ENCODE data around the gene FKBP1B. TPM values are rescaled to one million over a fixed set of nuclear protein-coding genes. Genes with fewer than 3 reads are reported as not detected.
"Not testable (repeated sequence)": the region's sequence is repeated elsewhere in the genome, so short reads cannot be mapped to it uniquely, and the experiment has no call there.

The FKBP1B gene
- polyA plus RNA-seq (2013, experiment 1 of 2), result 44.8 TPM
- polyA plus RNA-seq (2013, experiment 2 of 2), result 51.1 TPM

DNA sequence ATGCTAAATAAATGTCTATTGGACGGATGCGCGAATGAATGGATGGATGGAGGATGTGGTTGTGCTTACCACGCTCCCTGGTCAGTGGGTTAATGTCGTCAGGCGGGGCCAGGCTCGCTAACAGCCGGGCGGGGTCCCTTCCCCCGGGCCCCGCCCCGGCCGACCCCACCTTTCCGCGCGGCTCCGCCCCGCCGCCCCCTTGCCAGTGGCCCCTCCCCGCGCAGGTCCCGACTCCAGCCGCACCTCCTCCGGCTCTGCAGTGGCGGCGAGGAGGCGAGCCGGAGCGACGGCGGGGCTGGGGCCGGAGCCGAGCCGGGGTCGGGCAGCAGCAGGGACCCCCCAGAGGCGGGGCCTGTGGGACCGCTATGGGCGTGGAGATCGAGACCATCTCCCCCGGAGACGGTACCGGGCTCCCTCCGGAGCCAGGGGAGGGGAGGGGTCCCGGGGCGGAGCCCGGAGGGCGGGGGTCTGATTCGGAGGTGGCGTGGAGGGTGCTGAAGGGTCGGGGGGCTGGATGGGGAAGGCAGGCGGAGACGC lies at the start of gene FKBP1B:
TSS of gene FKBP1B (plus strand) at position 257 of the 537 bp plus-strand sequence. CDS start at position 366, 109 bp downstream.
- Histone ChIP-seq H3K4me3 (ENCODE audit: low read length) (peak within 1 kb of the TSS; percentile 91), H3K36me3 (ENCODE audit: insufficient read depth, low read length) (peaks cover 6% of the 10 kb centered on the region; the same call in 1 of the 2 replicates), H3K9me3 (ENCODE audit: insufficient read depth, low read depth, low read length) (no peaks in the 10 kb centered on the region), H3K9ac (ENCODE audit: low read depth, low read length) (peak within 1 kb of the TSS; percentile 71), H3K4me1 (ENCODE audit: insufficient read depth, low read length) (peaks cover 10% of the 10 kb centered on the region), H3K27ac (ENCODE audit: low read depth, low read length) (peak within 1 kb of the TSS; percentile 18; the same call in 1 of the 2 replicates), H3K27me3 (ENCODE audit: insufficient read depth, low read length) (no peaks in the 10 kb centered on the region)
- WGBS, result under 1% methylated on average over 52 of the region's 52 CpGs

GRCh38 chr2:24007693-24008092 lies 41.8 kb upstream of the FKBP1B start:
- Histone ChIP-seq H3K4me3 (ENCODE audit: low read length) (no peak overlapping the region), H3K4me1 (ENCODE audit: insufficient read depth, low read length) (peaks cover 9% of the 10 kb centered on the region), H3K27ac (ENCODE audit: low read depth, low read length) (no peak overlapping the region), H3K9me3 (ENCODE audit: insufficient read depth, low read depth, low read length) (no peaks in the 10 kb centered on the region), H3K27me3 (ENCODE audit: insufficient read depth, low read length) (peaks cover 21% of the 10 kb centered on the region), H3K9ac (ENCODE audit: low read depth, low read length) (no peak overlapping the region), H3K36me3 (ENCODE audit: insufficient read depth, low read length) (no peaks in the 10 kb centered on the region)

DNA sequence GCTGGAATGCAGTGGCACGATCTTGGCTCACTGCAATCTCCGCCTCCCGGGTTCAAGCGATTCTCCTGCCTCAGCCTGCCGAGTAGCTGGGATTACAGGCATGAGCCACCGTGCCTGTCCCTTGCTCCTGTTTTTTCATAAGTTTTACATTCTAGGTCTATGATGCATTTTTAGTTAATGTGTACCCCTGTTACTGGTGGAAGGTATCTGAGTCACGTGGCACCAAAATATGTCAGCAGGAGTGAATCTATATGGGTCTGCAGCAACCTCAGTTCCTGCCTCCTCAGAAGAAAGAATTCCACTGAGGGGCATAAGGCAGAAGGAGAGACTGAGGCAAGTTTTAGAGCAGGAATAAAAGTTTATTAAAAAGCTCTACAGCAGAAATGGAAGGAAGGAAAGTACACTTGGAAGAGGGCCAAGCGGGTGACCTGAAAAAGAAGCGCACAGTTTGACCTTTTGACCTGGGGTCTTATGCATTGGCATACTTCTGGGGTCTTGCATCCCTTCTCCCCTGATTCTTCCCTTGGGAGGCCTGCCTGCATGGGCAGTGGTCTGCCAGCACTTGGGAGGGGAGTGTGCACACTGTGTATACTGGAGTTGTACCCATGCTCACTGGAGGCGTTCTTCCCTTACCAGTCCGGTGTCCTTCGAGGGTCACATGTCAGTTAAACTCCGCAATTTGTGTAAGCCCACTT lies 40.7 kb upstream of the FKBP1B start:
- Histone ChIP-seq H3K27ac (ENCODE audit: low read depth, low read length) (no peak overlapping the region), H3K36me3 (ENCODE audit: insufficient read depth, low read length) (no peaks in the 10 kb centered on the region), H3K9me3 (ENCODE audit: insufficient read depth, low read depth, low read length) (no peaks in the 10 kb centered on the region), H3K4me1 (ENCODE audit: insufficient read depth, low read length) (peaks cover 9% of the 10 kb centered on the region), H3K9ac (ENCODE audit: low read depth, low read length) (no peak overlapping the region), H3K27me3 (ENCODE audit: insufficient read depth, low read length) (peaks cover 21% of the 10 kb centered on the region), H3K4me3 (ENCODE audit: low read length) (no peak overlapping the region)
- WGBS, result 74% methylated on average over 13 of the region's 13 CpGs

DNA sequence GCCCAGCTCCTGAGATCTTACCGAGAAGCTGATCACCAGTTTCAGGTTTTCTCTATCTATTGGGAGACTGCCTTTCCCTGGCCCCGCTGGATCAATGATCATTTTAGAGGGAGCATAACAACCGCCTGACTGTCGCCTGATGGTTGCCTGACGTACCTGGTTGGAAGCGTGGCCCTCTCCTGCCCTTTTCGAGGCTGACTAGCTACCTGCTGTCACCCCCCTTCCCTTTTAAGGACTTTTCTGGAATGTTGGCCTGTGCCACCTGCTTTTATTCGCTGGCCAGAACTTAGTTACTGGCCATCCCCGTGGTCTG lies 40.2 kb upstream of the FKBP1B start:
- Histone ChIP-seq H3K4me3 (ENCODE audit: low read length) (peak overlapping the region; percentile 60), H3K27me3 (ENCODE audit: insufficient read depth, low read length) (peaks cover 21% of the 10 kb centered on the region), H3K36me3 (ENCODE audit: insufficient read depth, low read length) (no peaks in the 10 kb centered on the region), H3K4me1 (ENCODE audit: insufficient read depth, low read length) (peaks cover 9% of the 10 kb centered on the region), H3K9me3 (ENCODE audit: insufficient read depth, low read depth, low read length) (no peaks in the 10 kb centered on the region), H3K9ac (ENCODE audit: low read depth, low read length) (peak overlapping the region; percentile 77; the same call in 1 of the 2 replicates), H3K27ac (ENCODE audit: low read depth, low read length) (no peak overlapping the region)
- 72% methylated on average over 9 of the region's 9 CpGs for WGBS

GRCh38 chr2:24009680-24010476 lies 39.7 kb upstream of the FKBP1B start, which contains the start of gene MFSD2B:
MFSD2B (plus strand) TSS chr2:24010085; CDS start chr2:24010097, 12 bp downstream.
- WGBS, result 8% methylated on average over 75 of the region's 75 CpGs
- H3K4me3 ChIP-seq (ENCODE audit: low read length), result peak within 1 kb of the TSS; percentile 60

DNA sequence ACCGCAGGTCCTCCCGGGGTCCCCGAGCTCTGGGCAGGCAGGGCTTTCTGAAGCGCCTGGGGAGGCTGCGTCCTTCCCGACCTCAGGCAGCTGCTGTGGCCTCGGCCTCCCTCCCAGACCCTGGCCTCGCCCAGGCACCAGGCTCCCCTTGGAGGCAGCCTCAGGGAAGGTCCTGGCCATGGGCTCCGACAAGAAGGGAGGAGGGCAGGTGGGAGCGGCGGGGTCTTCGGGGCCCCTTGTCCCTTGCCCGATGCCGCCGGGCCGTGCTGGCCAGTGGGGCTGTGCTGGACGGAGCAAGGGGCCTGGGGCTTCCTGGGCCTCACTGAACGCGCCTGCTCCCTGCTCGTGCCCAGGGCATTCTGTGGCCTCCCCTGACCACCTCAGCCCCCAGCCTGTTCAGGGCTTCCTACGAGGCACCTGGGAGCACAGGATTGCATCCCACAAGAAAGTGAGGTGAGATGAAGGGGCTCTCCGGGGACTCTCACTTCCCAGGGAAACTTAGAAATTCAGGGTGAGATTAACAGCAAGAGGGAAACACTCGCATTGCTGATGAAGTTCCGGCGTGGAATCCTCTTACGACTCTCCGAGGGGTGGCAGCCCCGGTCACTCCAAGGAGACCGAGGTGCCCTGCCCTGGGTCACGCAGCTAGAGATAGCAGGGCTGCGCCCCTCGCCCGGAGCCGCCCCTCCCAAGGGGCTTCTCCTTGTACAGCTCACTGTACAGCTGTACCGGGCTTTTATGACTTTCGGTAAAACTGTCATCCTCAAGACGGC lies 38.9 kb upstream of the FKBP1B start:
- Histone ChIP-seq H3K9ac (ENCODE audit: low read depth, low read length) (peak overlapping the region; percentile 77), H3K4me3 (ENCODE audit: low read length) (peak overlapping the region; percentile 60), H3K36me3 (ENCODE audit: insufficient read depth, low read length) (no peaks in the 10 kb centered on the region), H3K27ac (ENCODE audit: low read depth, low read length) (no peak overlapping the region), H3K4me1 (ENCODE audit: insufficient read depth, low read length) (peaks cover 12% of the 10 kb centered on the region), H3K9me3 (ENCODE audit: insufficient read depth, low read depth, low read length) (no peaks in the 10 kb centered on the region), H3K27me3 (ENCODE audit: insufficient read depth, low read length) (peaks cover 21% of the 10 kb centered on the region)
- WGBS, result 62% methylated on average over 37 of the region's 37 CpGs

More at GRCh38 chr2:24009680-24010476, 39.7 kb upstream of the FKBP1B start, which contains the start of gene MFSD2B:
- Histone ChIP-seq H3K4me1 (ENCODE audit: insufficient read depth, low read length) (peaks cover 9% of the 10 kb centered on the region), H3K36me3 (ENCODE audit: insufficient read depth, low read length) (no peaks in the 10 kb centered on the region), H3K9me3 (ENCODE audit: insufficient read depth, low read depth, low read length) (no peaks in the 10 kb centered on the region), H3K9ac (ENCODE audit: low read depth, low read length) (peak within 1 kb of the TSS; percentile 77), H3K27me3 (ENCODE audit: insufficient read depth, low read length) (peaks cover 21% of the 10 kb centered on the region), H3K27ac (ENCODE audit: low read depth, low read length) (no peak within 1 kb of the TSS)

DNA sequence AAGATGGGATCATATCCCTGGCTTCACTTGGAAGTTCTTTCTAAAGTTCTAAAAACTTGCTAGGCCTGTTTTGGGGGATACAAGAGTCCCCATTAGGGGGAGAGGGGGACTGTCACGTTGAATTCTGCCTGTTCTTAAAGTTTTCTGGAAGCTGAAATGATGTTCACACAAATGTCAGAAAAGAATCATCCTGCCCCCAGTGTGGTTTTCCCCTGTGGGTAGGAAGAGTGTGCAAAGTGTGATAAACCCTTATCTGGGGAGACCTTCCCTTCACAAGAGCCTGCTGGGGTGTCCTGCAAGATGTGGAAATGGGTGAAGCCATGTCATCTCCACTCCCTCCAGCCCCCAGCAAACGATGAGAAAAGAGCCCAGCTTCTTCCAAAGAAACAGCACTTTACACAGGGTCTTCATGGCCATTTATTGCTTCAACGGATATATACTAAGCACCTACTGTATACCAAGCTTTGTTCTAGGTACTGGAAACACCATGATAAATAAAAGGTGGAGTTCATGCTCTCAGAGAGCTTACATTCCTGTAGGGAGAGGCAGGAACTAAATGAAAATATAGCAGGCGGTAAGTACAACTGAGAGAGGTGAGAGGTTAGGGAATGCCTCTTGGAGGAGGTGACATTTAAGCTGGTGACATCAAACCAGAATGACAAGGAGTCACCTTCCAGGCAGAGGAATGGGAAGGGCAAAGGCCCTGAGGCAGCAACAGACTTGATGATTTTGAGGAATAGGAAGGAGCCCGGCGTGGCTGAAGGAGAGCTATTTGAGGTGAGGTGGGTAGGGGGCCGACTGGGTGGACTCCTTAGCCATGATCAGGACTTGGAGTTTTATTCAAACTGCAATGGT lies 38.1 kb upstream of the FKBP1B start:
- peaks cover 18% of the 10 kb centered on the region for H3K4me1 ChIP-seq (ENCODE audit: insufficient read depth, low read length)
- 87% methylated on average over 7 of the region's 7 CpGs for WGBS
- no peaks in the 10 kb centered on the region for H3K36me3 ChIP-seq (ENCODE audit: insufficient read depth, low read length)
- H3K27ac ChIP-seq (ENCODE audit: low read depth, low read length), result no peak overlapping the region
- no peaks in the 10 kb centered on the region for H3K9me3 ChIP-seq (ENCODE audit: insufficient read depth, low read depth, low read length)
- H3K27me3 ChIP-seq (ENCODE audit: insufficient read depth, low read length), result peaks cover 21% of the 10 kb centered on the region
- H3K4me3 ChIP-seq (ENCODE audit: low read length), result no peak overlapping the region
- H3K9ac ChIP-seq (ENCODE audit: low read depth, low read length), result no peak overlapping the region

DNA sequence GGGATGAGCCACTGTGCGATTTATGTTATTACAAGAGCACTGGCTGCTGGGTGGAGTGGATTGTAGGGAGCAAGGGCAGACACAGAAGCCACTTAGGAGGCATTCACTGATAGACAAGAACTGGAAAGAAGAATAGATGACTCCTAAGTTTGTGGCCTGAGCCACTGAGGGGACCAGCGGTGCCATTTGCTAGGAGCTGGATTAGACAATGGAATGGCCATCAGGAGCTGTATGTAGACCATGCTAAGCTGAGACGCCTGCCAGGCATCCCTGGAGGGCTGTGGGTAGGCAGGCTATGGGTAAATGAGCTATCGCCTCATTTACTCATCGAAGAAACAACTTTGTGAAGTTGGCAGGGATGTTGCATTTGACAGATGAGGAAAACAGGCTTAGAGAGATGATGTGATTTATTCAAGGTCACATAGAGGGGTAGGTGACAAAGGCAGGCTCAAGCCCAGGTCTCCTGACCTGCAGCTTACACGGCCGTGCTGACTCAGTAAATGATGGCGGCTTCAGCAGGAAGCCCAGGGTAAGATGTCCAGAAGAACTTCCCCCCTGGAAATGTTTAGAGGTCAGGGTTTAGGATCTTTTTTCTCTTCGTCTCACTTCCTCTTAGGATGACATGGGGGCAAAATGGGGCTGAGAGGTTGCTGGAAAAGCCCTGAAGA lies 36.9 kb upstream of the FKBP1B start:
- Histone ChIP-seq H3K9me3 (ENCODE audit: insufficient read depth, low read depth, low read length) (no peaks in the 10 kb centered on the region), H3K9ac (ENCODE audit: low read depth, low read length) (no peak overlapping the region), H3K4me3 (ENCODE audit: low read length) (no peak overlapping the region), H3K27ac (ENCODE audit: low read depth, low read length) (no peak overlapping the region), H3K27me3 (ENCODE audit: insufficient read depth, low read length) (peaks cover 21% of the 10 kb centered on the region), H3K36me3 (ENCODE audit: insufficient read depth, low read length) (no peaks in the 10 kb centered on the region), H3K4me1 (ENCODE audit: insufficient read depth, low read length) (peaks cover 18% of the 10 kb centered on the region)
- 80% methylated on average over 9 of the region's 9 CpGs for WGBS

GRCh38 chr2:24014902-24015301 lies 34.6 kb upstream of the FKBP1B start:
- WGBS, result 85% methylated on average over 6 of the region's 6 CpGs

More at GRCh38 chr2:24014902-24015301, 34.6 kb upstream of the FKBP1B start:
- H3K4me3 ChIP-seq (ENCODE audit: low read length); H3K9ac ChIP-seq (ENCODE audit: low read depth, low read length); H3K9me3 ChIP-seq (ENCODE audit: insufficient read depth, low read depth, low read length); H3K36me3 ChIP-seq (ENCODE audit: insufficient read depth, low read length); H3K27ac ChIP-seq (ENCODE audit: low read depth, low read length): not testable (repeated sequence)
- H3K4me1 ChIP-seq (ENCODE audit: insufficient read depth, low read length), result peaks cover 19% of the 10 kb centered on the region; the same call in 1 of the 2 replicates
- H3K27me3 ChIP-seq (ENCODE audit: insufficient read depth, low read length), result peaks cover 10% of the 10 kb centered on the region
